HG03439 (cell line): ENCODE measurements around the gene BCKDHB.
"Not testable (repeated sequence)": the region's sequence is repeated elsewhere in the genome, so short reads cannot be mapped to it uniquely, and the experiment has no call there.

Experiments used
- ATAC-seq: cut with Tn5 transposase; IDR thresholded peaks from one replicate; pipeline ENCODE4 v1.9.1; 2021; ENCODE audit warnings: mild to moderate bottlenecking, moderate library complexity; ENCODE audit not compliant: unreplicated experiment

Gene BCKDHB

DNA sequence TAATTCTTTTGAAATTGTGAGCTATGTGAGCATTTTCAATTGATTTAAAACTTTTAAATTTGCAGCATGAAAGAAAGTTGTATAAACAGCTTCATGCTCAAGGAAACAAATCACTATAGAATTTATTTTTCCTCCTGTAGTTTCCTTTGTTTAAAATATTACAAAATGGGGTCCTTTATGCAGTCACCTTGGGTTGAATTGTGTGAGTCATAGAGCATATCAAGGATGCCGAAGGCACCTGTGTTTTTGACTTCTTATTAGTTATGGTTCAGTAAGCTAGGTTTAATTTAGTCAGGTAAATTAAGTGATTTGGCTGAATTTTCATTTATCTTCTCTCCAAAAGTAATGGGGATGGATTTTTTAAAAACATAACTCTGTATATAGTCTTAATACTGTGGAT lies 96.8 kb downstream of the BCKDHB start:
- ATAC-seq = no peak

DNA sequence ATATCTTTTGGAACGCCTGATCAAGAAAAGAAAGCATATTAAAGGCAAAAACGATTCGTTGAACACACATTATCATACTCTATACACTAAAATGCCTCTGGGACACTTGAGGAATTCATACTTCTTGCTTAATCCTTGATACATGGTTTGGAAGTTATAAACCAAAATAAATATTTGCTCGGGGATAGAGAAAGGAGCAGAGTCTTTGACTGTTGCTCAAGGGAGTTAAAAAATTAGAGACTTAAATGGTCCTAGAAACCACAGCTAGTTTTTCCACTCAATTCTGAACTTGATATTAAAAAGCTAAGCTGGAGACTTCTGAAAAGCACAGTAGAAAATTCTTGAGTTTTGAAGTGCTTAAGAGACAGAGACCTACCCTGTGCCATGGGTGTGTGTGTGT lies 98.9 kb downstream of the BCKDHB start:
- no peak for ATAC-seq

DNA sequence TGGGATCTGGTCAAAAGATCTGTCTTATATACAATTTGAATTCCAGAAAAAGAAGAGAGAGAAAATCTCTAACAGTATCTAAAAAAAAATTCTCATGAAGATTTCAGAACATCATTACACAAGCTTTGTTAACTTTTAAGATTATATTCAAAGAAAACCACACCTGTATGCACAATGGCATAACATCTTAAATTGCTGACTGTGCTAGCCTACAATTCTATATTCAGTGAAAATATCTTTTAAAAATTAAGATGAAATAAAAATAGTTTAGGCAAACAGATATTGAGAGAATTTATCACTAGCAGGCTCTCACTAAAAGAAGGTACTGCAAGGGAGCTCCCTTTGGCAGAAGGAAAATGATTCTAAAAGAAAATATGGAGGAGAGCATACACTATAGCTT lies 100.3 kb downstream of the BCKDHB start:
- no peak for ATAC-seq

DNA sequence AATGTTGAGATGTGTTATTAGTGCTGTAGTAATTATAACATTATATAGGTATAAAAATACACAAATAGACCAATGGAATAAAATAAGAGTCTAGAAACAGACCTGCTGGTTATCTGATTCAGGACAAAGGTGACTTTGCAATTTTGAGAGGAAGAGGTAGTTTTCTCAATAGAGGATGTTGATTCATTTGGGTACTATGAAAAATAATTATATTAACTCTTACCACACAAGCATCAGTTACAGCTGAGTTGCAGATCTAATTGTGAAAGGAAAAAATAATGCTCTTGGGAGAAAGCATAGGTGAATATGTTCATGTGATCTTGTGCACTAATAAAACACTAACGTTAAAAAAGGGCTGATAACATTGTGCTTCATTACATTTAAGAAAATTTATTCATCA lies 103.0 kb downstream of the BCKDHB start:
- peak; percentile 54 for ATAC-seq

DNA sequence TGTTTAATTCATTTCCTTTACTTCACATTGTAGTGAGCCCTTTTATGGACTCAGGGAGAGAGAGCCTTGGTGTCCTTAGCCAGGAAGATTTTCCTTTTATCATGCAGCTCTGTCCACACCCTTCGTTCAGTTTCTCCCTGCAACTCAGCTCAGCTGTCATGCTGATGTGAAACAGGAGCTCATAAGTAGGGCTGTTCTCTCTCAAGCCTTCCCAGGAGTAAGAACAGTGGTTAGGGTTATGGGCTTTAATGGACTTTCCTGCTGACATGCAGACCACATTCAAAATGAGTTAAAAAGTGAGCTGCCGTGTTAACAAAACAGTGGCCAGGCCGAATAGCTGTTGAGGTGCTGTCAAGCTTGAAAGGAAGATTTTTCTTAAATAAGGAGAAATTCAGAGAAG lies 104.1 kb downstream of the BCKDHB start:
- ATAC-seq = no peak

DNA sequence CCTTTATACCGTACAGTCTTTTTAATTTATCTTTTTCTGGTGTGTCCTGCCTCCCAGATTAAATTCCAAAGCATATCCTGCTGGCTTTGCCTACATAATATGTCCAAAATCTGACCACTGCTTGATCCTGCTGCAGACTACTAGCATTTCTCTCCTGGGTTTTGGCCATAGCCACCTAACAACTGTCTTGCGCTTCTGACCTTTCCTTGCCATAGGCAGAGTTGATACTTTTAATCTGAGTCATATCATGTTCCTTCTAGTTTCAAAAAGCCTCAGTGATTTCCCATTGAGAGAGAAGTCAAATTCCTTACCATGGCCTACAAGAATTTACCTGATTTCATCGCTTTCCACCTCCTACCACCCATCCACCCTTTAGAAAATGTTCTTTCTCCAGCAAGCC lies 104.8 kb downstream of the BCKDHB start:
- no peak for ATAC-seq

DNA sequence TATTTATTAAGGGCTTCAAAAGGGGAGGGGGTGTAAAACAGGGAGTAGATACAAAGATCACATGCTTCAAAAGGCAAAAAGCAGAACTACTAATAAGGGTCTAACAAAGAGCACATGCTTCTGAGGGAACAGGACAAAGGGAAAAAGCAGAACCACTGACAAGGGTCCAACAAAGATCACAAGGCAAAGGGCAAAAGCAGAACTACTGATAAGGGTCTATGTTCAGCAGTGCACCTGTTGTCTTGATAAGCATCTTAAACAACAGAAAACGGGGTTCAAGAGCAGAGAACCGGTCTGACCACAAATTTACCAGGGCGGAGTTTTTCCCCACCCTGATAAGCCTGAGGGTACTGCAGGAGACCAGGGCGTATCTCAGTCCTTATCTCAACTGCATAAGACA lies 105.4 kb downstream of the BCKDHB start:
- not testable (repeated sequence) for ATAC-seq

DNA sequence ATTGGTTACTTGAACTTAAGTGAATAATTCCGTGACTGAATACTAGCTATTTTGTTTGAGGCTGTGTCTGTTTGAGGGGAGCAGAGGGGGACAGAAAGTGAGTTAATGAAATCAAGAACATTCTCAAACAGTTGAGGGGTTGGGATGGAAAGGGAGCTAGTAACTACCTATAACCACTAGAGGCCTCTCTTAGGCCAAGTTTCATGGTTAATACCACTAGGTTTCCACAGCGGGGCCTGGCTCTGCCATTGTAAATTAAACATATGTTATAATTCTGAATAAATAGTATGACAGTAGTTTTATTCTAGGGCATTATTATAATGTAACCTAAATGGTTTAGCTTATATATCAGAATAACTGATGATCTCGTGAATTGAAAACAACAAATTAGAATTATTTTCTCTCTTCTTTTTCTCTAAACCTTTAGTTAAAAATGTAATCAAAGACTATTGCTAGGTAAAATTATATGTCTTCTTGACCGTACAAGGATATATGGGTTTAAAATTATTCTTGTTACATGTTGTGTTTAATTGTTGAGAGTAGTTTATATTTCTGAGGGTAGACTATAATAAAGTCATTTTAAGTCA lies 108.1 kb downstream of the BCKDHB start:
- ATAC-seq = peak; percentile 92

DNA sequence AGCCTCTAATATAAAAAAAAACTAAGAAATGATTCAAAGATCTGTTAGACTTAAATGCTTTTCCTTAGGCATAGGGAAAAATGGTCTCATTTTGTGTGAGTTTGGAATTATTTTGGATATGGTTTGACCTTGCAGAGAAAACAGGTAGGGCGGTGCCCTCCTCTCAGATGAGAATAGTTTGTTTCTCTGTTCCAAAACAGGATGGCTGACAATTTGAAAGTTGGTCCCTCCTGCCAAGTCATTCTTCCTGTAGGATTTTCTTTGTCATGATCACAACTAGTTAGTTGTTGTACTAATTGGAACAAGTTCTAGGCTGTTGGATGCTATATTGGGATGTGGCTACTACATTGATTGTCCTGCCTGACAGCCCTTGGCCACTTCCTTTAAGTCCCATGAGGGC lies 108.6 kb downstream of the BCKDHB start:
- no peak for ATAC-seq

DNA sequence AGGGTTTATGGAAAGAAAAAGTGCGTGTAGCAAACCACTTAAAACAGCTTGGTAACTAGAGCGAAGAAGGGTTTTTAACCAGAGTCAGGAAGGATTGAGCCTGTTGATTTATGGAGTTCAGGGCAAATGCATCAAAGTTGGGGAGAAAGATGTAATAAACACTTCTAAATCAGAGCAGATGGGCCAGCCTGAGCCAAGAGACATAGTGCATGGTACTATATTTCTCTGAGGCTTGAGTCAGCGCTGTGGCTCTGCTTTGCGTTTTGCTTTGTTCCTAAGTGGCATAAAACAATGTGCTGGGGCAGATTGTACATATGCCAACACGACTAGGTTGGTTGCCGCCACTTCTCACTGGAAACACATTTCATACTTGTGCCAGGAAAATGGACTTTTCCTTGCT lies 111.3 kb downstream of the BCKDHB start:
- no peak for ATAC-seq

DNA sequence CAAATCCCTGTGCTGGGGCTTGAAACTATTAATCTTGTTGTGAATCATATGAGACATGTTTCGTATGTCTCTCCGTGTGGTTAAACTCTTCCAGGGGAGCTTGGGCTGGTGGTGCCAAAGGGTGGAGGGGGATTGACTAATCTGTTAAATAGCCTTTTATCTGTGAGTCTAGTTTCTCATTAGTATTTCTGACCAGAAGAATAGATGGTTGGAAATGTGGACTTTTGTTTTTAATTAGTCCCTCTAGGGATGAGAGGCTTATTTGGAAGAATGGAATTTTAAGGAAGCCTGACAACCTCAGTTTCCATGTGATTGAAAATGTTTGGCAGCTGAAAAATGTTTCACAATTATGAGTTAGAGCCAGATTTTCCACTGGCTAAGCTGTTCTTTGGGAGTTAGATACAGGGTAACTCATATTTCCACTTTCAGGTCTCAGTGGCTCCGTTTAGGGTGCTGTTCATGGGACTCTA lies 117.3 kb downstream of the BCKDHB start:
- ATAC-seq = no peak

DNA sequence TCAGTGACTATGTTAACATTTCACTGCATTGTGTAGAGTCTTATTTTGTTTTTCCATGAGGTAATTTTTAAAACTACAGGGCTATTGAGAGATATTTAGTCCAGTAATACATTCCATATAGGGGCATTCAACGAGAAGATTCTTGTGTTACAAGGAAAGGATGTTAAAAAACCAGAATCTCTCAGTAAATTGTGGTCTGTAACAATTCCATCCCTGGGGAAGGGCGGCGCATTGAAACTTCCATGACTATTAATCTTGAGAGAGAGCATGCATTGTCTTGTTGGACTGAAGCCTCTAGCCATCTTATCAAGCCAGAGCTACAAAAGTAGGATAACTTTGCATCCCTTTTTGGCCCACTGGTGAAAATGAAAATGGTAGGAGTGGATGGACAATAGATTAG lies 119.7 kb downstream of the BCKDHB start:
- no peak for ATAC-seq

DNA sequence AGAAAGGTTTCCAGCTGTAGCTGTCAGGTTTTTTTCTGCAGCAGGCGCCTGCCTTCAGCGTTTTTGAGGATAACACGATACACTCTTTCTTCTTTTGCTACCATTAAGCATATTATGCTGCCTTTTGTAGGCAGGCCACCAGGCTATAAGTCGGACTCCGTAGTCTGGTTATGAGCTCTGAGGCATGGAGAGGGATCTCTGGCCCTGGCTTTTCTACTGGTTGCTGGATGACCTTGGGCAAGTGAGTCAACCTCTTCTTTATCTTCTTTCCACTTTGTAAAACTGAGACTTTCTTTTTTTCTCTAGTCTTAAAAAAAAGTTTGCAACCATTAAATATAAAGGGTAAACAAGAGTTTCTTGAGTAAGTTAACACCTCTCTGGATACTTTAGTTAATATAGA lies 120.2 kb downstream of the BCKDHB start:
- ATAC-seq = no peak

DNA sequence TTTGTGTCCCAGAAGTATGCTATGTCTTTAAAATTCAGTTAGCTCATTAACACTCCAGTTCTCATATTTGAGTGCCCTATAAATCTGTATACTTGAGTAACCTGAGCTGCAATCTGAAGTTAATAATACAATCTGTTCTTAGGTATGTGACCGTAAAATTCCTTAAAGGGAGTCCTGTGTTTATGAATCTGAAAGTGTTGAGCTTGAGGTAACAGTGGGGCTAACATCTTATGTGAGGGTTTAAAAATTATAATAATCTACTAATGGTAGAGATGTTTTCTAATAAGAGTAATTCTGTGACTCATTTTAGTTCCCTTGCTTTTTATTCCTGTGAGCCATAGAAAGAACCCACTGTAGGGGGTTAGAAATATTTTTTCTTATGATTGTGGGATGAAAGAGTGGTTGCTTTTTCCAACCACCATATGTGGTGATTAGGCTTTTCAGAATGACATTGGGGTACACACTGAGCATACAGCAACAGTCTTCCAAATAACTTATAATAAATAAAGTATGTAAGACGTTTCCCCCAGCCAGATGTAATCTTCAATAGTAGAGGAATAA lies 121.2 kb downstream of the BCKDHB start:
- no peak for ATAC-seq

DNA sequence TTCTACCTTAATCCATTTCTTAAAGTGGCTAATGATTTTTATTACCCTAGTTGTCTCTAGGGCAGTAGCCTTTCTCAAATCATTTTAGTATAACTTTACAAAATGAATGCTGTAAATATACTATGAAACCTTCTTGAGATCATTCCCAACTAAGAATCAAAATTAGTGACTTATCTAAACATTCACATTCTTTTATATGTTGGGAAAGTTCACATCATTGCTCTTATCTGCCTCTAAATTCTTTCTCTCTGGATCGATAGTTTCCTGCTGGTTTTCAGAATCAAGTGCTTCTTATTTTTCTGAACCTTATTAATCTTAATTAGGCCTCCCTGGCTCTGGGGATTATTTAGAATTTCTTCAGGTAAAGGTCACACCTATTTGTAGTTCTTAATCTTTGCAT lies 126.8 kb downstream of the BCKDHB start:
- ATAC-seq = no peak

DNA sequence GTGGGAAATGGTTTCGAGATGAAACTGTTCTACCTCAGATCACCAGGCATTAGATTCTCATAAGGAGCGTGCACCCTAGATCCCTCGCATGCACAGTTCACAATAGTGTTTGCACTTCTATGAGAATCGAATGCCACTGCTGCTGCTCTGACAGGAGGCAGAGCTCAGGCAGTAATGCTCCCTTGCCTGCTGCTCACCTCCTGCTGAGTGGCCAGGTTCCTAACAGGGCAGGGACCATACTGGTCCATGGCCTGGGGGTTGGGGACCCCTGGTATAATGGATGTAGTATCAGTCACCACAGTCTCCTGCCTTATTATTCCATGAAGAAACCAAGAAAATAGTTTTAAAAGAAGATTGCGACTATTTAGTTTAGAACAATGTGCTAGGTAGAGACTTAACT lies 127.5 kb downstream of the BCKDHB start:
- ATAC-seq = no peak

DNA sequence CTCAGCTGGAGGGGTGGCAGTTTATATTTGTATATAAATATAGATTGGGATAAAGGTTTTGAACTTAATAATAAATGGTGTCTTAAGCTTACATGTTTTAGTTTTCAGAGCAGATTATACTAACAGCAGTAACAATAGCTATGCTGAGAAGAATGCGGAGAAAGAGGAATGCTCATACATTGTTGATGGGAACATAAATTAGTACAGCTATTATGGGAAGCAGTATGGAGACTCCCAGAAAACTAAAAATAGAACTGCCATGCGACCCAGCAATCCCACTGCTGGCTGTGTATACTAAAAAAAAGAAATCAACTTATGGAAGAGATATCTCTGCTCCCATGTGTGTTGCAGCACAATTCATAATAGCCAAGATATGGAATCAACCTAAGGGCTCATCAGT lies 127.9 kb downstream of the BCKDHB start:
- ATAC-seq = no peak

DNA sequence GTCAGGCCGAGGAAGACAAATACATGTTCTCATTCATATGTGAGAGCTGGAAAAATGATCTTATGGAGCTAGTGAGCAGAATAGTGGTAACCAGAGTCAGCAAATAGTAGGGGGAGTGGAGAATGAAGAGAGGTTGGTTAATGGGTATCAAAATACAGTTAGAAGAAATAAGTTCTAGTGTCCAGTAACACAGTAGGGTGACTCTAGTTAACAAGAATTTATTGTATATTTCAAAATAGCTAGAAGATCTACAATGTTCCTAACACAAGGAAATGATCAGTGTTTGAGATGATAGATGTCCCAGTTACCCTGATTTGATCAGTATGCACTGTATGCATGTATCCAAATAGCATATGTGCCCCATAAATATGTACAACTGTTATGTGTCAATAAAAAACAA lies 128.4 kb downstream of the BCKDHB start:
- no peak for ATAC-seq

DNA sequence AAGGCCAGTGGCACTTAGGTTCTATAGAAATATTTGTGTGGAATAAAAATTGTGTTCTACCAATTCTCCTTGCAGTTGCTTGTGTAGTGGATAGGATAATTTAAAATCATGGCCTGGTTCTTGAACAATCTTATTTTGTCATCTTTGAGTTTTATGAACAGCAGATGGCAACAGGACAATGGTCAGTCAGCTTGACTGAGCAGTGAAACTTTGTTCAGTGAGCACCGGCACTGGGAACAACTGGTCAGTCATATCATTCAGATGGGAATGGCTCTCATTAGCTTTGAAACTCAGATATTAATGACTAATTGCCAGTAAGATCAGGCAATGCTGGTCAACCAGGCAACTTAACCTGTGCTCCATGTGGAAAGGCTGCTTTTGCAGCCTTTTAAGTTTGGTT lies 129.2 kb downstream of the BCKDHB start:
- ATAC-seq = no peak

DNA sequence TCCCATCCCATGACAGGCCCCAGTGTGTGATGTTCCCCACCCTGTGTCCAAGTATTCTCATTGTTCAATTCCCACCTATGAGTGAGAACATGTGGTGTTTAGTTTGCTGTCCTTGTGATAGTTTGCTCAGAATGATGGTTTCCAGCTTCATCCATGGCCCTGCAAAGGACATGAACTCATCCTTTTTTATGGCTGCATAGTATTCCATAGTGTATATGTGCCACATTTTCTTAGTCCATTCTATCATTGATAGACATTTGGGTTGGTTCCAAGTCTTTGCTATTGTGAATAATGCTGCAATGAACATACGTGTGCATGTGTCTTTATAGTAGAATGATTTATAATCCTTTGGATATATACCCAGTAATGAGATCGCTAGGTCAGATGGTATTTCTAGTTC lies 132.3 kb downstream of the BCKDHB start:
- not testable (repeated sequence) for ATAC-seq

DNA sequence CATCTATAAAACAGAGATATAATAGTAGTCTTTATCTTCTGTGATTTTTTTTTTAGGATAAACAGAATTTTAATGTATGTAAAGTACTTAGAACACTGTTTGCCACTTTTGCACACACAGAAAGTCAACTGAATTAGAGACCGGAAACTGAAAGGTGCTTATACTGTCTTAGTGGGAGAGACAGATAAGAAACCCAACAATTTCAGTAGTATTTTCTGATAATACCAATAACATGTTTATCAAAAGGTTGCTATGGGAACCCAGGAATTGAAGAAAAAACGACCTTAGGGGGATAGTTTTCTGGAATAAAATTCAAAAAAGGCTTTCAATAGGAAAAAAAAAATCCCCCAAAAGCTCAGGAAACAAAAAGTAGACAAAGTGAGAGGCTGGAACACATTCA lies 138.6 kb downstream of the BCKDHB start:
- no peak for ATAC-seq

DNA sequence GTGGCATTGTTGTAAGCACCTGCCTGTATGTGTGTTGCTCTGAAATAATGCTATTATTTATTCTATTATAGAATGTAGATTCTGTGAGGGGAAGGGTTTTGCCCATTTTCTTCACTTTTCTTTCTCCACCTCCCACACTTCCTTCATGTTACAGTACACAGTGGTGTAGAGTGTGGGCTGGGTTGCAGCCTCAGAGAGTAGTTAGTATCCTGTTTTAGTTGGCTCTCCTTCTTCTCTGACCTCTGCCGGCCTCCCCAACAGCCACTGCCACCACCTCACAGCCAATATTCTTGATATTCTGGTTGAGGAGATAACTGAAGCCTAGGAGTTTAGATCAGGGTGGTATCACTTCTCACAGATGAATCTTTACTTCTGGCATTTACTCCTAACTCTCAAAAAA lies 143.4 kb downstream of the BCKDHB start:
- no peak for ATAC-seq

DNA sequence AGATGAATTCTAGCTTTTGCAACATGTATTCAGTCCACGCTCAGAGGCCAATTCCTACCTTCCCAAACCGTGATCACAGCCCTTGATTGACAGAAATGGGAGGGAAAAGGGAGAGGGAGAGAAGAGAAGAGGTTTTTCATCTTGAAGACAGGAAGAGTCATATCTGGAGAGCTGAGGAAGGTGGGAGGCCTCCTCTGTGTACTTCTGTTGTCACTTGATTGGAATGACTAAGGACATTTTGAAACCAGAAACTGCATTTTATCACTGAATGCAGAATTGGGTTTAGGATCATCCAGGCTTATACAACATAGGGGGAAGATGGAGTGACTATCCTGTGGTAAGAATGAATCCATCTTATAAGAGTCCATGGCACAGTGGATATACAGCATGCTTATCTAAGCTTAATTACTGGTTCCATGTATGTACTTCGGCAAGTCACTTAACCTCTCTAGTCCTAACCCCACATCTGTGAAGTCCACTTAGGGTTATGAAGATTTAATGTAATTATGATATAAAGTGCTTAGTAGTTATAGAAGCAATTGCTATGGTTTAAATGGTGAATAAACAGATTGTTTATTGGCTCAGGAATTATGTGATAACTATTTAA lies 144.0 kb downstream of the BCKDHB start:
- no peak for ATAC-seq
